ENCODE data around the gene PTGES3L.
A peak's percentile ranks its signal among the peaks of the same experiment; 100 is the strongest.

PTGES3L gene

GRCh38 chr17:42979511-42980273 is at the start of gene PTGES3L:
Gene PTGES3L (minus strand): TSS chr17:42980080. CDS start chr17:42980053, 27 bp downstream.
- peak in 1 of 2 donors; percentile 18 for DNase-seq (ENCODE audit: low read depth in 2 of 2)

- DNase-seq (ENCODE audit: low read depth in 2 of 2), result no peak
These were observed 48.5 kb upstream of the PTGES3L start for GRCh38 chr17:43028221-43028861.

- DNase-seq (ENCODE audit: low read depth in 2 of 2), result no peak
These were observed 47.5 kb upstream of the PTGES3L start for GRCh38 chr17:43027091-43028032.

GRCh38 chr17:43026595-43026994 is 46.7 kb upstream of the PTGES3L start:
- DNase-seq (ENCODE audit: low read depth in 2 of 2), result no peak

GRCh38 chr17:43025766-43026537 is 46.1 kb upstream of the PTGES3L start:
- DNase-seq (ENCODE audit: low read depth in 2 of 2), result no peak

- no peak for DNase-seq (ENCODE audit: low read depth in 2 of 2)
These were observed 45.4 kb upstream of the PTGES3L start for GRCh38 chr17:43025290-43025657.

GRCh38 chr17:43024407-43025289 is 44.8 kb upstream of the PTGES3L start, which contains the start of gene RND2:
Gene RND2 (plus strand): TSS chr17:43025231. CDS start chr17:43025348, 117 bp downstream.
- DNase-seq (ENCODE audit: low read depth in 2 of 2), result peak; percentile 57 to 73

GRCh38 chr17:43021741-43022512 is 42.0 kb upstream of the PTGES3L start, which contains the start of gene VAT1:
Gene VAT1 (minus strand): TSS chr17:43022385. CDS start chr17:43022322, 63 bp downstream.
- peak in 1 of 2 donors; percentile 50 for DNase-seq (ENCODE audit: low read depth in 2 of 2)

- DNase-seq (ENCODE audit: low read depth in 2 of 2), result no peak
These were observed 41.2 kb upstream of the PTGES3L start for GRCh38 chr17:43020789-43021740.

- DNase-seq (ENCODE audit: low read depth in 2 of 2), result no peak
These were observed 40.2 kb upstream of the PTGES3L start for GRCh38 chr17:43020030-43020621.

GRCh38 chr17:43019418-43019817 is 39.5 kb upstream of the PTGES3L start:
- no peak for DNase-seq (ENCODE audit: low read depth in 2 of 2)

GRCh38 chr17:43018932-43019331 is 39.1 kb upstream of the PTGES3L start:
- no peak for DNase-seq (ENCODE audit: low read depth in 2 of 2)

- DNase-seq (ENCODE audit: low read depth in 2 of 2), result no peak
These were observed 38.4 kb upstream of the PTGES3L start for GRCh38 chr17:43018008-43018853.

GRCh38 chr17:43016216-43016615 is 36.3 kb upstream of the PTGES3L start:
- no peak for DNase-seq (ENCODE audit: low read depth in 2 of 2)

GRCh38 chr17:43015579-43015978 is 35.7 kb upstream of the PTGES3L start:
- DNase-seq (ENCODE audit: low read depth in 2 of 2), result no peak

GRCh38 chr17:43014649-43015542 is 35.0 kb upstream of the PTGES3L start:
- no peak for DNase-seq (ENCODE audit: low read depth in 2 of 2)

Measured in stimulated activated CD8-positive, alpha-beta memory T cell treated with anti-CD3 and anti-CD28 coated beads, Interleukin-15, amount 100 ng/mL, for 48 hours (primary cell).